Stimulated activated naive CD4-positive, alpha-beta T cell treated with Interleukin-2 at 50 U/mL for 16 hours (primary cell): ENCODE measurements around the gene HHATL.
"Not testable (repeated sequence)": the region's sequence is repeated elsewhere in the genome, so short reads cannot be mapped to it uniquely, and the experiment has no call there.

Experiments
- DNase-seq: peaks from one replicate; lab custom pipeline; 2025; lab: John Stamatoyannopoulos, UW

The HHATL gene

DNA sequence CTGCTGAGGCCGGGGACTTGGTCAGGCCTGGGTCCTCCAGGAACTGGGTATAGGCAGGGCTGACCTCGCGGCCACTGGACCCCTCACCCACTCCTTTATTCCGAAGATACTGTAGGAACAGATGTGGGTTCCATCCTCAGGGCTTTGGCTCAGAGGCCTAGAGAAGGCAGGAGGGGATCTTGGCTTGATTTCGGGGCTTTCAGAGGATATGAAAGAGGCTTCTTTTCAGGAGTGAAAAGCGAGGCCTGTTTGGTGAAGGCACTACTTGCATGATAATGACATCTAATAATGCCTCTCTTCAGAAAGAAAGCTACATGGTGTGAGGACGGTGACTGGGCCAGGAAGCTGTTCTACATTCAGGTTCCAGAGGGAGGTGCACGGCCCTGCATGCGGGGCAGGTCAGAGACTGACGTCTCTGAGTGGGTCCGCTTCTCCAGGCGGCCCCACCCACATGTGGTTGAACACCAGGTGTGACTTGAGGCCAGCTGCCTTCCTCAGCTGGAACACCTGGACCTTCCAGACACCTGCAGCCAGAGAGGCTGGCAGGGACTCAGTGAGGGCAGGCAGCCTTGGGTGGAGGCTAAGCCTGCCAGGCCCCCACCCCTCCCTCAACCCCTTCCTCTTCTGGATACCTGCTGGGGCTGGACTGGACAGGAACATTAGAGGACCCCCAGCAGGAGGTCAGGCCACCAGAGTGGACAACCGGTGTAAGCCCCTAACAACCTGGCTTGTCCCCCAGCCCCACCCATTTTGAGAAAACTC, 31.1 kb upstream of the HHATL start:
- no peak for DNase-seq

DNA sequence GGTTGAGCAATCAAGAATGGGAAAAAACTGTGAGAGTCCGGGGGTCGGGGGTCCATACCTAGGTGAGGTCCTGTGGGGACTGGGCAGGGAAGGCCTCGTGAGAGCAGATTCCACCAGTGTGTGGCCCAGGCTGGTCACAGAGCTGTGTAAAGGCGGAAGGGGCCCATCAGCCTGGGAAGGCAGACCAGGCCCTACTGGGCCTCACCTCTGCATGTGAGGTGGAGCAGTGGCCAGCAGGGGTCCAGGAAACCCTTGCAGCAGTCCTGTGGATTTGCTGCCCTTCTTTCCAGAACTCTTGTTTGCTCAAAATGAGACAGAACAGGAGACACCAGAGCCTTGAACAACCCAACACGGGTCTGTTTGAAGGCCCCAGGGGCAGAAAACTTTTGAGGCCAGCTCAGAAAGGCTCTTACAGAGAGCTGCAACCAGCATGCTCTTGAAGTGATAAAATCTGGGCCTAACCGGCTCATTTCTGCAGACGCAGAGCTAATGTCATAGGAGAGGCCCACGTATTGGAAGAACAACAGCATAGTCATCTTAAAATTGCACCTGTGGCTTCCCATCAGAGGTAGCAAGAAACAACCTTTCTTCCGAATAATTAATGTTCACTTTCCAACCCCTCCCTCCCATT, 30.3 kb upstream of the HHATL start:
- no peak for DNase-seq

DNA sequence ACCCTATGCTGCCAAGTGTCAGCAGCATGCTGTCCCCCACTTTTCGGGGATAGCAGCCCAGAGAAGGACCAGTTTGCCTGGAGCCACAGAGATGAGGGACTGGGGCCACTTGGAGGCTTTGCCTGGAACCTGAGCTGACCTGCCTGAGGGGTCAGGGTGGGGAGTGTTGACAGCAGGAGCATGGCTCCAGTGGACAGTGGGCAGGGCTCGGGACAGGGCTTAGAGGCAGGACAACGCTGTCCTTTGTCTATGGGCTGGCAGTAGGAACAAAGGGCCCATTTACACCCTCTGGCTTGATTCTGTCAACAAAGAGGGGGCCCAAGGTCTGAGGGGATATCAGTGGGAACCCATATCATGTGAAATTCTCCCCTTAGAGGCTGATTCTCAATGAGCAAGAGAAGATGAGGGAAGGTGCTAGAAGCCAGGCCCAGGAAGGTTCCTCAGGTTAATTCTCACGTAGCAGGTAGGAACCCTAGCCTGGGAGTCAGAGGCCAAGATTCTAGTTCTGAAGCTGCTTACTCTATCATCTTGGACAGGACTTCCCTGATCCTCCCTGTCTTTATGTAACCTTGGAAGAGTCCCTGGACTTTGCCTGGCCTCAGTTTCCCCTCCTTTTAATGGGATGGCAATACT, 29.7 kb upstream of the HHATL start:
- no peak for DNase-seq

DNA sequence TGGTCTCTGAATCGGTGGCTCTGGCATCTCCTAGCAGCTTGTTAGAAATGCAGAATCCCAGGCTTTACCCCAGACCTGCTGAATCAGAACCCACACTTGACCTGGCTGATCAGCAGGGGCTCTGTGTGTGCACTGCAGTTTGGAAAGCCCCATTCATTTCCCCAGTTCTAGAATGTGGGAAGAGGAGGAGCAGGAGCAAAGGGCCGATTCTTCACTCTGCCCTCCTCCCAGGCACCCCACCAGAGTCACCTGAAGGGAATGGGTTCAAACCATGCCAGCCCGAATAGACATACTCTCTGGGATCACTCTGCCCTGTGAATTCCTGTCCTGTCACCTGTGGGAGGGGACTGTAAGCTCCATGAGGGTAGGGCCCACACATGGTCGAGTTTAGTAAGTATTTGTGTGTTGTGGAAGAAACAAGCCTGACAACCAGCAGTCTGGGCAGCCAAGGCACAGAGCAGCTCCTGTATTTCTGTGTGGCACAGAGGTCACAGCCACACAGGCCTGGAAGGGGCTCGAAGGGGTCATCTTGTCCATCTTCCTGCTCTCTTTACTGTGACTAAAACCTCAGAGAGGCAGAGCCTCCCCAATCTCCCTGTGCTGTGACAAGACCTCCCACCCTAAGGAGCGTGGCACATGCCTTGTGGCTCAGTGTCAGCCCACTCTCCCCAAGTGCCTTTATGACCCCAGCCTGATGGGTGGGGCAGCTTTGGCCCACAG, 29.0 kb upstream of the HHATL start:
- no peak for DNase-seq

DNA sequence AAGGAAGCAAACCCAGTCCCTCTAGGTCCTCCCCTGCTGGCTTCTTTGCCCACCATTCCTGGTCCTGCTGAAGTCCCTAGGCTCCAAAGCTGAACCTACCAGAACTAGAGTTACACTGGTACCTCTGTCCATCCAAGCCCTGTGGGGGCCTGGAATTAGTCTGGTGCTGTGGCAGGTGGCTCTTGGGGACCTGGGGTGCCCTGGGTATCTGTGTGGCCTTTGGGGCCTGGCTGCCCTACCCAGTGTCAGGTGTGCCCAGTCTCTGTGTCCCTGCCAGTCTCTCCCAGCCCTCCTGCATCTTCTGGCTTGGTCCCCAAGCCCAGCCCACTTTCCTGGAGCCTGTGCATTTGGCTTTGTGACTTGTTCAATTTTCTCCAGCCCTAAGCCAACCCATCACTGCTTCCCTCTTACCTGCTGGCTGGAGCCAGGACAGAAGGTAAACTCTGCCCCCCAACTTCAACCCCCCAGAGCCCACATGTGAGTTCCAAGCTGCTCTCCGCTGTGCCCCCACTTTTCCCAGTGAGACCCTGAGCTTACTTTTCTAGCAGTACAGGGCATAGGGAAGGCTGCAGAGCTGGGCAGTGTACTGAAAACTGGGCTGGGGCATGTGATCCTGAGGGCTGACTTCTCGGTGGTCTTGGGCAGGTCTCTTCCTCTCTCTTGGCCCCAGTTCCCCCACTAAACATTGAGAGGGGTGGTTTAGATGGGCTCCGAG, 28.3 kb upstream of the HHATL start:
- no peak for DNase-seq

DNA sequence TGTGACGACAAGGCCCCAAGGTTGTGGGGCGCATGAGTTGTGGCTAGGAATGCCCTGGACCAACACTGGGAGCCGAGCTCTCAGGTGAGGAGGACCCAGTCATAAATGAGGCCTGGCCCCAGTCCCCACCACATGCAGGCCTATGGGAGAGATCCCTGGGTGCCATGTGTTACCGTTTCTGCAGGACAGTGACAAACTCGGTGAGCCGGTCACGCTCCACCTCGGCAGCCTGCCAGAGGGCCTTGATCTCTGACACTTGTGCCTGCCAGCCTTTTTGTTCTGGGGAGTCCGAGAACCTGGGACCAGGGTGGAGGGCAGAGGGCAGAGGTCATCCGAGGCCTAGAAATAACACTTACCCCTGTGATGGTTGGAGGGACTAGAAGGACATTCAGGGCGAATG, 27.7 kb upstream of the HHATL start:
- DNase-seq = no peak

DNA sequence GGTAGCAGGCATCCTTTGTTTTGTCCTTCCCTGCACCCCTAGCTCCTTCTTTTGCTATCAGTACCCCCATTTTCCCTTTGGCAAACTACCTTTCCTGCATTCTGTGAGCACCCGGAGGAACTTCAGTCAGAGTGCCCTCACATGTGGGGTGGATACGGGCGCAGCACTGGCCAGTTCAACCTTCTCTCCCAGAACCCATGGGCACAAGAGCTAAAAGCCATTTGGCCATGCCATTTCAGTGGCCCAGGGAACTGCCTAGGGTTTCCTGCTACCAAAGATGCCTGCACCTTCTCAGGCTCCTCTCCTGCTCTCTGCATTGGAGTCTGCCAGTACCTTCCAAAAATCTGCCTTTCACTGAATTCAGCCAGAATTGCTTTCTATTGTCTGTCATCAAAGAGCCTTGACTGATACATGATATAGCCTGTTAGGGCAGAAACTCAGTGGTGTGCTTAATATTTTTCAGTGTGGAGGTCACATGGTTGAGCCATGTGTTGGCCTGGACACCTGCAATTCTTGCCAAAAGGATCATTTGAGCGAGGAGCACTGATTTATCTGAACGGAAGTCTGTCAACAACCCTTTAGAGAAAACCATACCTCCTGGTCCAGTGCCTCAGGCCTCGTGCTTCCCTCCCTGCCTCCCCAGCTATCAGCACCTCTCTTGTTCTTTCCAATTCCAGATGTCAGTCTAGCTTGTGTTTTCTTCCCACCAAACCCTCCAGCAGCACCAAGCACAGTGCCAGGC, 27.0 kb upstream of the HHATL start:
- no peak for DNase-seq

DNA sequence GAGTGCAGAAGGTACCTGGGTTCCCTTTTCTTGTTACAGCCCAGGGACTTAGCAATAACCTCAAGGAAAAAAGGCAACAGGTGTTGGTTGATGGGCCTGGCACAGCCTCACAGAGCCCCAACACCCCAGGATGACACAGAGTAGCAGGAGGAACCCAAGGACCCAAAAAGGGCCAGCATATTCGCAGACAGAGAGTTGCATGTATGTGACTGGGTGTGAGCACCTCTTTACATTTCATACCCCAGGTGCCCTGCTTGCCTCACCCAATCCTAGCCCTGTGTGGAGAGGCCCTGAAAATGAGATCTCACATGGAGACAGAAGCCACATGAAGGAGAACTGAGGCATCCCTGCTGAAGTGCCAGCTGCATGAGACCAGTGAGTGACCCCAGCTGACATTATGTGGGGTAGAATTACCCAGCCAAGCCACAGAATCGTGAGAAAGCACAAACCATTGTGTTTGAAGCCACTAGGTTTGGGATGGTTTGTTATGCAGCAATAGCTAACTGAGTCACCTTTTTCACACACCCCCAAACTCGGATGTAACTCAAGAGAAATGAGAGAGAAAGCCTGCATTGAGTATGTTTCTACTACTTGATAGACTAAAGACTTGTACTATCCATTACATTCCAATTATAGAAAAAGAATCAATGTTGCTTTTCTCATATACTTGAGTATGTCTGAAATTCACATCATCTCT, 26.2 kb upstream of the HHATL start:
- no peak for DNase-seq

DNA sequence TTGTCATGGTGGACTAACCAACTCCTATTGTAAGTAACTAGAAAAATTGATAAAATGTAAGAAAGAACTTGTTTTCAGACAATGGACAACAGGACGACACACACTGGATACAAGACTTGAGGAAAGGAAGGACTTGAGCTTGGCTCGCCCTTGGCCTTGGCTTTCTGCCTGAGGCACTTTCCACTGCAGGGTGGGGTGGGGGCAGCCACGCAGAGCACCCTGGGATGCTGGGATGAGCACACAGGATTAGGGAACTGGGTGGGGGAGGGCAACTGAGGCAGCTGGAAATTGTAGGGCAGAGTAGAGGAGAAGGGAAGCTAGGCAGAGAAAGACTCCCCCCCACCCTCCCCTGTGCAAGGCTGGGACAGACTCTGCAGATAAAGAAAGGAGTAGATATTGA, 25.5 kb upstream of the HHATL start:
- no peak for DNase-seq

DNA sequence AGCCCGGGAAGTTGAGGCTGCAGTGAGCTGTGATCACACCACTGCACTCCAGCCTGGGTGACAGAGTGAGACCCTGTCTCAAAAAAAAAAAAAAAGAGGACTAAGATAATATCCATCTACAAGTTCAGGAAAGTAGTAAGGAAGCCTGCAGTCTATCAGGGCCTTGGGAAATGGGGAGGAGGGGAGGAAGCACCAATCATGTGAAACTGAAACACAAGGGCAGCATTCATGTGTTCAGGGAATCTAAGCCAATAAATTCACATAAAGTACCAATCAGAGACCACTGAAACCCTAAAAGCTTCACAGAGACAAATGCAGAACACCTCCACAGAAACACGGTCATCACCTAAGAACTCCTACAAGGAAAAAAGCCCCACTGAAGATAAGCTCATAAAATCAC, 22.9 kb upstream of the HHATL start:
- DNase-seq = no peak

DNA sequence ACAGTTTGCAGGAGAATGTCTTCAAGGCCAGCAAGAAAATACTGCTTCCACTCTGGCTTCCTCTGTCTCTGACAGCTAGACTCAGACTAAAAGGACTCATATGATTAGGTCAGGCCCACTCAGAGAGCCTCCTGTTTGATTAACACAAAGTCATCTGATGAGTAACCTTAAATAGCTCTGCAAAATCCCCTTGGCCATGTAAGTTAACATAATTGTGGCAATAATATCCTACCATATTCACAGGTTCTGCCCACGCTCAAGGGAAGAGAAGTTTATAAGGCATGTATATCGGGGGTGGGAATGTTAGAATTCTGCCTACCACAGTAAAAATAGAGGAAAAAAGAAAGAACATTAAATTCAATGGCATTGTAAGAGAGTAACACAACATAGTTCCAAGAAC, 20.6 kb upstream of the HHATL start:
- no peak for DNase-seq

DNA sequence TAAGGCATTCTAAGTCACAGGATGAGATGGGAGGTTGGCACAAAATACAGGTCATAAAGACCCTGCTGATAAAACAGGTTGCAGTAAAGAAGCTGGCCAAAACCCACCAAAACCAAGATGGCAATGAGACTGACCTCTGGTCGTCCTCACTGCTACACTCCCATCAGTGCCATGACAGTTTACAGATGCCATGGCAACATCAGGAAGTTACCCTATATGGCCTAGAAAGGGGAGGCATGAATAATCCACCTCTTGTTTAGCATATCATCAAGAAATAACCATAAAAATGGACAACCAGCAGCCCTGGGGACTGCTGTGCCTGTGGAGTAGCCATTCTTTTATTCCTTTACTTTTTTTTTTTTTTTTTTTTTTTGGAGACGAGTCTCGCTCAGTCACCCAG, 19.8 kb upstream of the HHATL start:
- DNase-seq = not testable (repeated sequence)

DNA sequence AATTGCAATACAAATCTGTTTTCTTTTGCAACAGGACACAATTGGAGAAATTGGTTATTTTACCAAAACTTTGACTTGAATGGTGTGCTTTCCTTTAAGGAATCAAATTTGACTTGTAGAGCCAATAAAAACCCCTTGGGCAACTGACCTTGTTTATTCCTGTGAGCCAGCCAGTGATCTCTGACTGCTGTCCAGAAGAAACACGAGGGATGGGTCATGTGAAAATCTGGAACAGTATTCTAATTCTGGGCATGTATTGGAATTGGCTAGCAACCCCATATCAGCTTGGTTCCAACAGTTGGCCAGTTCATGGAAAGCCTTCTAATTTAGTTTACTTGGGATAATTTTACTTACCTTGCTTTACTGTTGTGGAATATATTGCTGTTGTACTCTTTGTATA, 19.1 kb upstream of the HHATL start:
- DNase-seq = no peak

DNA sequence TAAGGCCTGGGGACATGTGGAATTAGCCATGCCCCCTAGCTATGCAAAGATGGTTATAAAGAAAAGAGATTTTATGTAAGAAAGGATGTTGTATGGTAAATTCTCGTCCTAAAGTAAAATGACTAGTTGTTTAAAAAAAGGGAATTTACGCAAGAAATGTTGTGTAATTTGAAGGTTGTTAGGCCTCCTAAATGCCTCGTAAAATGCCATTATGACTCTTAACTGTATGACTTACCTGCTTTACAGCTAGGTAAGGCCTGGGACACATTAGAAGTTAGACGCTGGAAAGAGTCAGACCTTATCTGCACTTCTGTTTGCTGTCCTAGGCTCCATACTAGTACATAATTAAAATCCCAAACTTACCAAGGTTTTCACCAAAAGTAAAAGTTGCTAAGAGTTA, 17.5 kb upstream of the HHATL start:
- no peak for DNase-seq

DNA sequence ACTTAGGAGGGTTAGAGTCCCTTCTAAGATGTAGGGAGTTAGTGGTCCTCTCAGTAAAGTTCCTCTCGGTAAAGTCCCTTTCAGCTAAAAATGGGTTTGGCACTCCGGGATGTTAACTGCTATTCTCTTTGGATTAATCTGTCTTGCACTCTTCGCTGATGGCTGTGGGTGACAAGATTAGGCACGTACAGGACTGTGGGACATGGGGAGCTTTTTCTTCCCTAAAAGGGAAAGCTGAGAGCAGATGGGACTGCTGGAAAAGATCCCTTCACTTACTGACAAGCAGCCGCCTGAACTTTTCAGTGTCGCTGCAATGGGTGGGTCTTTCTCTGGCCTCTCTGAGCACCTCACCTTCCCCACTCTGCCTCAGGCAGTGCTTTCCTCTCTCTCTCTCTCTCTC, 16.4 kb upstream of the HHATL start:
- no peak for DNase-seq

DNA sequence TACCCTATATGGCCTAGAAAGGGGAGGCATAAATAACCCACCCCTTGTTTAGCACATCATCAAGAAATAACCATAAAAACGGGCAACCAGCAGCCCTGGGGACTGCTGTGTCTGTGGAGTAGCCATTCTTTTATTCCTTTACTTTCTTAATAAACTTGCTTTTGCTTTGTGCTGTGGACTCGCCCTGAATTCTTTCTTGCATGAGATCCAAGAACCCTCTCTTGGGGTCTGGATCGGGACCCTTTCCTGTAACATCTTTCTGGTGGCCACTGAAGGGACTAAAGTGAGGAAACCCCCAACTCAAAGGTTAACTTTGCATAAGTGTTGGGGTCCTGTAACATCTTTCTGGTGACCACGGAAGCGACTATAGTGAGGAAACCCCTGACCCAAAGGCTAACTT, 15.7 kb upstream of the HHATL start:
- DNase-seq = no peak

DNA sequence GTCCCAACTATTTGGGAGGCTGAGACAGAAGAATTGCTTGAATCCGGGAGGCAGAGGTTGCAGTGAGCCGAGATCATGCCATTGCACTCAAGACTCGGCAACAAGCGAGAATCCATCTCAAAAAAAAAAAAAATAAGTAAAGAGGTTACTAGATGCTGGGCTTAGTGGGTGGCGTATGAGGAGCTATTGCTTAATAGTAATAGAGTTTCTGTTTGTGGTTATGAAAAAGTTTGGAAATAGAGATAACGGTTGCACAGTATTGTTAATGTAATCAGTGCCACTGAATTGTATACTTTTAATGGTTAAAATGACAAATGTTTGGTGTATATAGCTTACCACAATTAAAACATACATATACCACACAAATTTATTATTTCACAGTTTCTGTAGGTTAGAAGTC, 14.7 kb upstream of the HHATL start:
- DNase-seq = no peak

DNA sequence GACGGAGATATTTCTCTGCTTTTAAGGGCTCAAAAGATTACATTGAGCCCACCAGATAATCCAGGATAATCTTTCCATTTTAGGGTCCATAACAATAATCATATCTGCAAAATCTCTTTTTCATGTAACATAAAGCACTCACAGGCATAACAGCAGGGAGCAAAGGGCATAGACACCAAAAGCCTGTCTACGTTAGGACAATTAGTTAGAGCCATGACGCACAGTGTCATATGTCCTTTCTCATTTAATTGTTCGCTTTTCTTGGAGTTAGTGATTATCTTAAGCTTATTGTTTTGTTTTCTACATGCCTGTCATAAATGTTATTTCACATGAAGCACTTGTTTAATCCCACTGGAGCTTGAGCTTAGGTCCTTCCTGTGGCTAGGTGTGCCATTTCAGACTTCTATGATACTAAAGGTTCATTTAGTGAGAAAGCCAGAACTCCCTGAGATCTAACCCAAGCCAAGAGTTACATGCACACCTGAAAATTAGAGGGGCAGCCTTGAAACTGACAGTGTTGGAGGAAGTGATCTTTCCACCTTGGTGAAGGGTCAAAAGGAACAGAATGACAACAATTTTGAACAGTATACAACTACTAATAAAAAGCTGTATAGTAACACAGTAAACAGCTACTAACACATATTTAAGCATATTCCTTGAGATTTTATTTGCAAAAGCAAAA, 11.7 kb upstream of the HHATL start:
- no peak for DNase-seq

DNA sequence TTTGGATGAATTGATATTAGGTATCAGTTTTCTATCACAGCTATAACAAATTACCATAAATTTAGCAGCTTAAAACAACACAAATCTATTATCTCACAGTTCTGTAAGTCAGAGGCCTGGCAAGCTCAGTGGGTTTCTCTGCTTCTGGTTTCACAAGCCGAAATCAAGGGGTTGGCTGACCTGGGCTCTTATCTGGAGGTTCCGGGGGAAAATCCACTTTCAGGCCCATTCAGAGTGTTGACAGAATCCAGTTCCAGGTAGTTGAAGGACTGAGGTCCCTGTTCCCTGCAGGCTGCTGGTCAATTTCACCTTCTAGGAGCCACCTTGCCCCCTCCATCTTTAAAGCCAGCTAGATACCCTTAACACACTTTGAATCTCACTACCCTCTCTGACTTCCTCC, 11.1 kb upstream of the HHATL start:
- DNase-seq = no peak

DNA sequence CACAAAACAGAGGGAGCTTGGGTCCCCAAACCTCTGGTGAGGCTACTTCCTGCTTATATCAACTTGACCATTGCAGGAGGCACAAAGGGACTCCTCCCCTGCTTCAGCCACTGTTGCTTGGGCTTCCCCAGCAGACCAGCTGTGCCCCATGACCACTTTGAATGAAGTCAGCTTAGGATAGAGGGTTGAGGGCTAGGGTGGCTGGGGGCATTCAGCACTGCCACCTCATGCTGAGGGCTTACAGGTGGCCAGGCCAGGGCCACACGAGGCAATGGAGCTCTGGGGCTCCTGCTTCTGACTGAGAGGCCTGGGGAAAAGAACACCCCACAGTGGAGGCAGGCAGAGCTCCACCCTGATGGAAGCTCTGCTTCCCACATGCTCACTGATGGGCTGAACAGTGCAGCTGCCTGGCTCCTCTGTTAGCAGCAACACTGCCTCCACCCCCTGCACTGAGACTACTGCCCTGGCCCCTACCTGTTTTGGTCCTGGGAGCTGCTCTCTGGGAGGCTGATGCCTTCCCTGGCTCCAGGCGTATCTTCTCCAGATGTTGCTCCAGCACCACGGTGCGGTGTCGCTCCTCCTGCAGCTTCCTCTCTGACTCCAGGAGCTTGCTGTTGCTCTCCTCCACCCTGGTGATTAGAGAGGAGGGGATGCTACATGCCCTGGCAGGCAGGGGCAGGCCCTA, 10.2 kb upstream of the HHATL start:
- no peak for DNase-seq
